Prostate gland (tissue), 2 donors: ENCODE data around the gene EFCAB5.

Experiments
- POLR2A ChIP-seq: fragments of 450-650 bp; IDR thresholded peaks from one replicate; pipeline ENCODE4 v1.6.1; 2016; ENCODE audit warnings: antibody characterized with exemption, mild to moderate bottlenecking
- TF ChIP-seq, protein P1 (sequence below), 4 experiments: fragments of 200-600 bp in 2 of 4; fragments of 450-650 bp in 2 of 4; sonication (generic) in 2 of 4; IDR thresholded peaks; 1 replicate in 3 of 4; 2 replicates in 1 of 4; pipeline ENCODE4 v1.5.1; 2016 to 2019; ENCODE audit warnings: antibody characterized with exemption in 4 of 4, mild to moderate bottlenecking in 2 of 4, moderate library complexity in 2 of 4

DNA sequence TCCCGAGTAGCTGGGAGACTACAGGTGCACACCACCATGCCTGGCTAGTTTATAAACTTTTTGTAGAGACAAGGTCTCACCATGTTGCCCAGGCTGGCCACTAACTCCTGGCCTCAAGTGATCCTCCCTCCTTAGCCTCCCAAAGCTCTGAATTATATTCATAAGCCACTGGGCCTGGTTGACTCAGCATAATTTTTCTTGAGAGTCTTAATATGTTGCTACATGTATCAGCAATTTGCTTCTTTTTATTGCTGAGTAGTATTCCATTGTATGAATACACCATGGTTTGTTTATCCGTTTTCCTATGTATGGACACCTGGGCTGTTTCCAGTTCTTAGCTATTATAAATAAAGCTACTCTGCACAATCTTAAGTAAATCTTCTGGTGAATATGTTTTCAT lies 132.8 kb downstream of the EFCAB5 start:
- TF ChIP-seq, protein P1, sequence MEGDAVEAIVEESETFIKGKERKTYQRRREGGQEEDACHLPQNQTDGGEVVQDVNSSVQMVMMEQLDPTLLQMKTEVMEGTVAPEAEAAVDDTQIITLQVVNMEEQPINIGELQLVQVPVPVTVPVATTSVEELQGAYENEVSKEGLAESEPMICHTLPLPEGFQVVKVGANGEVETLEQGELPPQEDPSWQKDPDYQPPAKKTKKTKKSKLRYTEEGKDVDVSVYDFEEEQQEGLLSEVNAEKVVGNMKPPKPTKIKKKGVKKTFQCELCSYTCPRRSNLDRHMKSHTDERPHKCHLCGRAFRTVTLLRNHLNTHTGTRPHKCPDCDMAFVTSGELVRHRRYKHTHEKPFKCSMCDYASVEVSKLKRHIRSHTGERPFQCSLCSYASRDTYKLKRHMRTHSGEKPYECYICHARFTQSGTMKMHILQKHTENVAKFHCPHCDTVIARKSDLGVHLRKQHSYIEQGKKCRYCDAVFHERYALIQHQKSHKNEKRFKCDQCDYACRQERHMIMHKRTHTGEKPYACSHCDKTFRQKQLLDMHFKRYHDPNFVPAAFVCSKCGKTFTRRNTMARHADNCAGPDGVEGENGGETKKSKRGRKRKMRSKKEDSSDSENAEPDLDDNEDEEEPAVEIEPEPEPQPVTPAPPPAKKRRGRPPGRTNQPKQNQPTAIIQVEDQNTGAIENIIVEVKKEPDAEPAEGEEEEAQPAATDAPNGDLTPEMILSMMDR (IDR thresholded peaks at IDR 0.05): no peak
- TF ChIP-seq POLR2A: no peak
